Measurements from ENCODE around the gene POLG2. TPM values are rescaled to one million over a fixed set of nuclear protein-coding genes. Genes with fewer than 3 reads are reported as not detected.

The POLG2 gene
- total and polyA plus RNA-seq, 9 of the 15 experiments (the other 6 are each of a cell fraction or from before 2014, with no cell fraction given) = 13.4 to 44.8 (median 37.0) TPM

- TF ChIP-seq ZNF121 (CRISPR knock-in tag; conservative IDR thresholded peaks at IDR 0.05) (peak; percentile 72), MTA2 (IDR thresholded peaks at IDR 0.05; ENCODE audit: low read depth) (no peak), HMBOX1 (IDR thresholded peaks at IDR 0.05) (0 out of 2 replicates have a peak, but pooled peaks have one; percentile 22), NCOA6 (IDR thresholded peaks at IDR 0.05) (no peak), BHLHE40 (IDR thresholded peaks at IDR 0.05; ENCODE audit: low read length) (peak; percentile 7; the same call in 1 of the 2 replicates), RBM25 (IDR thresholded peaks at IDR 0.05; ENCODE audit: low read depth, low read length, severe bottlenecking) (no peak), LEF1 (IDR thresholded peaks at IDR 0.05) (peak; percentile 47; the same call in 1 of the 2 replicates), TFAP4 (CRISPR knock-in tag; IDR thresholded peaks at IDR 0.05; ENCODE audit: borderline replicate concordance) (peak; percentile 92), SLC30A9 (CRISPR knock-in tag; IDR thresholded peaks at IDR 0.05) (no peak), ESRRA (IDR thresholded peaks at IDR 0.05; ENCODE audit: borderline replicate concordance, low read depth) (peak; percentile 67; the same call in 1 of the 2 replicates), DACH1 (IDR thresholded peaks at IDR 0.05; ENCODE audit: partially characterized antibody) (peak; percentile 15), ZBTB33 (CRISPR knock-in tag; IDR thresholded peaks at IDR 0.05) (peak; percentile 53; the same call in 1 of the 2 replicates), TCF15 (CRISPR knock-in tag; IDR thresholded peaks at IDR 0.05) (no peak), ZNF274 (IDR thresholded peaks at IDR 0.05; ENCODE audit: borderline replicate concordance, low read depth, low read length) (no peak), ZNF764 (CRISPR knock-in tag; IDR thresholded peaks at IDR 0.05; ENCODE audit: low read depth) (no peak), MAFK (IDR thresholded peaks at IDR 0.05; ENCODE audit: low read length) (0 out of 2 replicates have a peak, but pooled peaks have one; percentile 0), ZNF79 (CRISPR knock-in tag; IDR thresholded peaks at IDR 0.05; ENCODE audit: low read depth) (no peak), KDM5B (IDR thresholded peaks at IDR 0.05; ENCODE audit: insufficient replicate concordance, low read depth, low read length) (no peak), GABPA (tag; conservative IDR thresholded peaks at IDR 0.05; ENCODE audit: low read depth) (peak; percentile 45; the same call in 1 of the 2 replicates), POLR2AphosphoS5 (IDR thresholded peaks at IDR 0.05; ENCODE audit: control insufficient read depth, insufficient read depth, low read depth, low read length) (no peak), ZNF263 (CRISPR knock-in tag; IDR thresholded peaks at IDR 0.05; ENCODE audit: borderline replicate concordance) (0 out of 2 replicates have a peak, but pooled peaks have one; percentile 18), TEAD4 (IDR thresholded peaks at IDR 0.05; ENCODE audit: low read length) (peak; percentile 27; the same call in 1 of the 2 replicates), TEAD4 (CRISPR knock-in tag; IDR thresholded peaks at IDR 0.05; ENCODE audit: borderline replicate concordance) (no peak), XRCC5 (IDR thresholded peaks at IDR 0.05; ENCODE audit: low read depth, low read length) (no peak)
Measured at GRCh38 chr17:64441772-64442540, 54.9 kb downstream of the POLG2 start (continued).
